NCI-H226 (cell line): Measurements from ENCODE around the gene PDK2.

Experiments used
- DNase-seq: peaks from one replicate; pipeline ENCODE4 v3.0.0-alpha.2; 2015

PDK2 gene

DNA sequence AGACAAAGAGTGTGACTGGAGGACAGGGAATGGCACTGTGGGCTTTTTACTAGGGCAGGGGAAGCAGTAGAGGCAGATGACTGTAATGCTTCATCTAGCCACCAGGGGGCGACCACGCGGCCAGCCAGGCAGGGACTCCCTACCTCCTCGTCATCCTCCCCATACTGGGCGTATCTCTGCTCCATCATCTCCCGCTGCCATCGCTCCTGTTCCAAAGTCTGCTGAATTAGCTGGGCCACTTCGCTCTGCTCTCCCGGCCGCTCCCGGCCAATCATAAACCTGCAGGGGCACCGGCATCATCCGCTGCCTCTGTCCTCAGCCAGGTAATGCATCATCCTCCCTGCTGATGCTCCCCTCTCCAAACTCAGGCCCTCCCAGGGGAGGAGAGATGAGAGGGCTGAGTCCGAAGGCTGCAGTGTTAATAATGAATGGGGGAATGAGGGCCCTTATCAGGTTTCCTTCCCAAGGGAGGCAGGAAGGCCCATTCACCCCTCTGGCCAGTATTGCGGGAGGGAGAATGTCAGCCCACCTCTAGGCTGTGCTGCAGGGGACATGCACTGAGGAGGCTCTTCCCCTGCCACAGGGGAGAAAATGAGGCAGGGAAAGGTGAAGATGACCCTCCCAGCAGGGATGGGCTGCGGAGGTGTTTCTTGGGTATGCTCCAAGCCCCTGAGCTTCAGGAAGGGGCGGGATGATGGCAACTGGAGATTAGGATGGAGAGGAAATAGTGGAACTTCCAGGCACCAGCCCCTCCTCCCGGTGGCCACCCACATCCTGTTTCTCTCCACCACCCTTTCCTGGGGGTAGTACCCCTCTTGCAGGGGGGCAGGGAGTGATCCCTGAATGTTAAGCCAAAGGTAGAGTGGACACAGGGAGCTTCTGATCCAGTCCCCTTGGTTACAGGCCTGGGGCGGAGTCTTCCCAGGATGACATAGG, 45.1 kb downstream of the PDK2 start:
- no peak for DNase-seq

DNA sequence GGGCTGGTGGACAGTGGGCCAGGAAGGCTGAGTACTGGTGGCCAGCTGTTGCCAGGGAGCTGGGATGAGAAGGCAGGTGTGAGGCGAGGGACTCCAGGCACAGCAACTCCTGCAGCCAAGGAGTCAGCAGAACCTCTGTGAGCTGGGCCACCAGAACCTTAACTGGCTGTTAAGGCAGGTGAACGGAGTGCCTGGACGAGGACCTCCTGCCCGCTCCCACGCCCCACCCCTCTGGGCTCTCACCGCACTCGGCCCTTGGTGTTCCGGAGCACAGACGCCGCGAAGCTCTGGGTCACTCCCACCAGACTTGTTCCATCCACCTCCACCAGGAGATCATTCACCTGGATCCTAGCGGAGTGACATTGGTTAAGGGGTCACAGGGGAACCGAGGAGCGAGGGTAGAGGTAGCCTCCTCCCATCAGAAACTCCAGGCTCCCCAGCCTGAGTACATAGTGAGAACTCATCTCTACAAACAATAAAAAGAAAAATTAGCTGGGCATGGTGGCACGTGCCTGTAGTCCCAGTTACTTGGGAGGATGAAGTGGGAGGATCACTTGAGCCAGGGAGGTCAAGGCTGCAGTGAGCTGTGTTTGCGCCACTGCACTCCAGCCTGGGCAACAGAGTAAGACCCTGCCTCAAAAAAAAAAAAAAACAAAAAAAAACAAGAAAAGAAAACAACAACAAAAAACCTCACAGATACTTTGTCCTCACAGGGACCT, 46.0 kb downstream of the PDK2 start:
- no peak for DNase-seq

DNA sequence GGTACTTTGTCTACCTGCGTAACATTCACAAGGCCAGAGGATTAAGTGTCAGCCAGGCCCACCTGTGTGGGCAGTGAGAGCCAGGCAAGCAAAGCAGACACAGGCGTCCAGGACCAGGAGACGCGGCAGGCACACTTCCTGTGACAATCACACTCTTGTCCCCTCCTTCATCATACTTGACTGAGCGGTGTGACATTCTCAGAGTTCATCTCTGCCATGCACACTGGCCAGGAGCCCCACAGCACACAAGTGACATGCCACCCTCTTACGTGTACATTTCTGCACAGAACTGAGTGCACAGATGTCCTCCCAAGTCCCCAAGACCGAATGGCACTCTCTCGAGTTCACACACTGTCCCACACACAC, 46.6 kb downstream of the PDK2 start:
- DNase-seq: no peak

DNA sequence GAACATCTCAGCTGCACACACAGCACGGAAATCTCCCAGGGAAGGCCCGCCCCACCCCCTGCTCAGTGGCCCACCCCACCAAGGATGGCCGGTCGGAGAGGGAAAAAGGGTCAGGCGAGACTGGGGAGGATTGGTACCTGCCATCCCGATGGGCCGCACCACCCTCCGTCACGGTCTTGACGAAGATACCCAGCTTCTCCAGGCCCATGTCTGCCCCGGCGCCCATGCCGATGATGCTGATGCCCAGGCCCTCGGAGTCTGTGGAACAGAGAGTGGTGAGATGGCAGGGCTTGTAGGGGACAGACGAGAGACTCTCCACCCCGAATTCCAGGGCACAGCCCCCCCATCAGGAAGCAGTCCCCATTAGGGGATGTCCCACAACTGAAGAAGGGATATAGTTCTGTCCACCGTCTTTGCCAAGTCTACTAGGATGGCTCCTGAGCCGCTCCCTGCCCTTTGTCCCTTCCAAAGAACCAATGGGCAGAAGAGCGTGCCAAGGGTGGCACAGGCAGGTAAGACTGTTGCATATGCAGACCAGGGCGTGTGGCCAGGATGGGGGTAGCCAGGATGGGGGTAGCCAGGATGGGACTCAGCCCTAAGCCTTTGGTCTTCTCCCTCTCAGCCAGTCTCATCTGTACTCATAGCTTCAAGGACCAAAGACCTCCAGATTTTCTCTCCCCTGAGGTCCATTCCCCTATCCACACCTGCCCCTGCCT, 48.5 kb downstream of the PDK2 start:
- DNase-seq: no peak

- no peak for DNase-seq
These were observed 49.2 kb downstream of the PDK2 start for GRCh38 chr17:50144355-50144754.

DNA sequence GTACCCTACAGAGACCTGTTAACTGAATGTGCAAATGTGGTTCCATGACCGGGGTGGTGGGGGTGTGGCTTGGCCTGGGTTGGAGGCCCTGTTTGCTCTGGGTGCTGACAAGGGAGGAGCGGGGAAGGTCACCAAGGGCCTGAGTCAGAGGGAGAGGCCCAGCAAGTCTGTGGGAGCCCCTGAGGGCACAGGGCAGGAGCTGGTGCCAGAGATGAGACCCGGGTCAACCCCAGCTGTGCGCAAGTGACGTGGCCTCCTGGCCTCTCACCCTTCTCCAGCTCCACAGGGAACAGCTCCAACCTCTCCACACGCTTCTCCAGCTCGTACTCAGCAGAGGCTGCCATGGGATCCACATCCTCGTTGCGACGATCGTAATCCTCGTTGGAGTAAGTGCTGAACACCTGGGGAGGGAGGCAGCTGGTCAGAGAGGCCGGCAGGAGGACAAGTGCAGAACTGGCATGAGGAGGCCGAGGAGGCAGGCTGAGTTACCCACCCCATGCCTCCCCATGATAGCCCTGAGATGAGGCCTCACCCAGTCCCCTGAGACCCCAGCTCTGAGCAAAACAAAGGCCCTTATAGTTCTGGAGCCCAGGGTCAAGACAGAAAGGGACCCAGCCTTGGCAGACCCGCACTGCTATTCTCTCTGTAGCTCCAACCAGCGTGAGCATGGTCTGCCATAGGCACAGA, 49.8 kb downstream of the PDK2 start:
- no peak for DNase-seq

GRCh38 chr17:50145532-50146229, 50.5 kb downstream of the PDK2 start:
- DNase-seq: no peak

- no peak for DNase-seq
These were observed 51.2 kb downstream of the PDK2 start for GRCh38 chr17:50146230-50146926.

DNA sequence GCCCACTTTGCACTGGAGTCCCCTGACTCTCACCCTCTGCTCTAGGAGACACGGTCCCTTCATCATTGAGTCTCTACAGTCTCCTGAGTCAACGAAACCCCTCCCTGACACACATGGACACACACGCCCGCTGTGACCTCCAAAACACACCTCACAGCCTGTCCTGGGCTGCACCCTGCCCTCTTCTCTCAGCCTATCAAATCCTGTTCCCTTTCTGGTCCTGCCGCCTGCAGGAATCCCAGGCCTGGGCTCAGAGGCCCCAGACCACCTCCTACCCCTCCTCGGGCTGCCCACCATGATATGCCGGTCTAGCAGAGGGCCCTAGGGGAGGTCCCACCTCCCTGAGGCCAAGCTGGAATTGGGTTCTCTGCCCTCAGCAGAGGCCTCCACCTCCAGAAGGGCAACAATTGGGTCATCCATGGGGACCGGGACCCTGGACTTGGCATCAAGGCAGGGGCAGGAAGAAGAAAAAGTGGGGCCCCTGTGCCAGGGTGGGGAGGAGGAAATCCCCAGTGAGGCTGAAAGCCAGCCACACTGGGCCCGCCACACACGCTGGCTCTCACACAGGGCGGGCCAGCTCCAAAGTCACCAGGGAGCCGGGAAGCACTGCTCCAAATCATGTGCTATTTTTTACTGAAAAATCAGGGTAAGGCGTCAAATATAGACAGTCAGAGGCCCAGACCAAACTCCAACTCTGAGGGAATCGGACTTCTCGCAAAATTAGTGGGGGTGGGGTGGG, 51.9 kb downstream of the PDK2 start:
- DNase-seq: no peak

DNA sequence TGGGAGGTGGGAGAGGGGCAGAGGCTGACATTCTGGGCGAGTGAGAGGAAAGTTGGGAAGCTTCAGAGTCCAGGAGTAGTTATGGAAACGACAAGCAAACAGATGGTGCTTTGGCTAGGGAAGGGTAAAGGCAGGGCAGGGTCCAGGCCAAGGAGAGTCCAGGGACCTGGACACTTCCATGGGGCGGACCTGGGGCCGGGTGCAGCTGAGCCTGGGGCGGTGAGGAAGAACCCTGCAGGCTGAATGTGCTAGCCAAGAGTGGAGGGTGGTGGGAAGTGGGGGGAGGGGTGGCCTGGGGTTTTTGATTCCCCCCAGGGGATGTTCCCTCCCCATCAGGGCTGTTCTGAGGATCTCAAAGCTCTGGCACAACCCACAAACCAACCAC, 52.7 kb downstream of the PDK2 start:
- no peak for DNase-seq

- peak; percentile 50 for DNase-seq
These were observed 53.3 kb downstream of the PDK2 start for GRCh38 chr17:50148226-50149090.

GRCh38 chr17:50149091-50149416, 53.9 kb downstream of the PDK2 start:
- no peak for DNase-seq

DNA sequence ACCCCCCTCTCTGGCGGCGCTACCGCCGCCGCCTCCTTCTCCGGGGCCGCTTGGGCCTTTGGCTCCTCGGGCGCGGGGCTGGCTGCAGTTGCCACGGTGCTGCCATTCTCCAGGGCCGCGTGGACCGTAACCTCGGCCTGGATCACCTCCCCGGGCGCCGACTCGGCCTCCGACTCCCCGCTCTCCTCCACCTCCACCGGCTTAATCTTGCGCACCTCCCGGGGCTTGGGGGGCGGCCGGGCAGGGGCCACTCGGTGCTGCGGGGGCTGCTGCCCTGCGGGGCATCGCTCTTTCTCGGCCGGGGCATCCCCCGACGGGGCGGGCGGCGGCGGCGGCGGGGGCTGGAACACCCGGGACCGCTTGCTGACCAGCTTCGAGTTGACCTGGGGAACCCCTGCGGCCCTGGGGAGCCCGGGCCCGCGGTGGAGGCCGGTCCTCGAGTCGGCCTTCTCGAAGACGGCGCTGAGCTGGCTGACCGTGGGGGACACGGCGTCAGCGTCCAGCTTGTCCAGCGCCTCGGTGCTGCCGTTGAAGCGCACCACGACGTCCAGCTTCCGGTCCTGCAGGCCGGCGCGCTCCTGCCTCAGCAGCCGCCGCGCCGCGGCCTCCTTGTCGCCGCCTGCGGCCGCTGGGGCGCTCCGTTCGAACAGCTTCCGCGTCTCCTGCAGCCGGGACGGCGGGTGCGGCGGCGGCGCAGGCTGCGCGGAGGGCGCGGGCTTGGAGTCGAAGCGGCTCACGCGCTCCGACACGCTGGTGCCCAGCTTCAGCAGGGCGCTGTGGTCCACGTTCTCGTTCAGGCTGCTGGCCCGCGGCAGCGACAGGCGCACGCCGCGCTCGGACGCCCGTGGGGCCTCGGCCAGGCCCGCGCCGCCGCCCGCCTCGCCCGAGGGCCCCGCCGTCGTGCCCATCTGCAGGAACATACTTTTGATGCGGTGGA, 54.5 kb downstream of the PDK2 start:
- DNase-seq: no peak

- DNase-seq: no peak
These were observed 55.3 kb downstream of the PDK2 start, which contains the start of gene PPP1R9B for GRCh38 chr17:50150354-50151040. TSS of gene PPP1R9B (minus strand) at chr17:50150677. CDS start at chr17:50150513, 164 bp downstream.

- peak; percentile 90 for DNase-seq
These were observed 56.1 kb downstream of the PDK2 start for GRCh38 chr17:50151041-50151936.

GRCh38 chr17:50151937-50152547, 56.9 kb downstream of the PDK2 start:
- peak; percentile 94 for DNase-seq

DNA sequence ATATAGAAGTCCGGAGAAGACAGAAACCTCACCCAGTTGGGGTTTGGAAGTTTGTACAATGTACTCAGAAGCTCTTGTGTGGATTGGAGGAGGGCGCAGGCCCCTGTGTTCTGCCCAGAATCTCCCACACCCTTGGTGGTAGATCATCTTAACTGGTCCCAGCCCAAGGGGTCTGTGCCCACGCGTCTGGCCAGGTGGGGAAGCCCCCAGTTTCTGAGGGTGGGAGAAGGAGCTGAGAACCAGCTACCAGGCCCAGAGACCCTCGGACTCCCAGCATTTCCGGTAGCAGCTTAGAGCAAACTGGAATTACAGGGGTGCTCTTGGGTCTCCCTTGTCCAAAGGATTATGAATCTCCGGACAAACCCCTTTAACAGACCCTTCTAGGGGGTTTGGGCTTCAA, 57.6 kb downstream of the PDK2 start:
- DNase-seq: no peak
